Kidney (tissue), 14 donors: ENCODE data around the gene UPB1. TPM values are rescaled to one million over a fixed set of nuclear protein-coding genes. Genes with fewer than 3 reads are reported as not detected.

Experiments used
- DNase-seq, 5 donors: peaks; one replicate each; pipeline ENCODE4 v3.0.0-alpha.2; 2013 to 2020
- FAIRE-seq: peaks from 2 replicates; lab custom pipeline; 2012; peaks lifted over from hg19 to GRCh38; lab: Jason Lieb, UNC
- H3K27ac ChIP-seq, 2 donors: one replicate each; pipeline ENCODE4 v1.7.0; 2013; ENCODE audit warnings: low read depth in 2 of 2, low read length in 2 of 2, inconsistent platforms in 1 of 2
- H3K27me3 ChIP-seq: one replicate; pipeline ENCODE4 v1.7.1; 2013; ENCODE audit warnings: low read length, inconsistent platforms; ENCODE audit not compliant: control insufficient read depth, insufficient read depth
- H3K36me3 ChIP-seq, 3 donors: one replicate each; pipeline versions ENCODE4 v1.7.0 to v1.7.1; 2013; ENCODE audit warnings: low read length in 3 of 3, control low read depth in 1 of 3, inconsistent platforms in 1 of 3; ENCODE audit not compliant: insufficient read depth in 3 of 3, control insufficient read depth in 2 of 3
- H3K4me1 ChIP-seq, 3 donors: one replicate each; pipeline versions ENCODE4 v1.7.0 to v1.7.1; 2013; ENCODE audit warnings: low read length in 3 of 3, inconsistent platforms in 1 of 3, low read depth in 1 of 3; ENCODE audit not compliant: control insufficient read depth in 2 of 3, insufficient read depth in 2 of 3
- H3K4me3 ChIP-seq, 3 donors: one replicate each; pipeline versions ENCODE4 v1.7.0 to v1.8.1; 2013; ENCODE audit warnings: low read length in 3 of 3, control low read depth in 1 of 3, inconsistent platforms in 1 of 3
- H3K9ac ChIP-seq, 3 donors: one replicate each; pipeline versions ENCODE4 v1.7.0 to v1.7.1; 2013; ENCODE audit warnings: low read length in 3 of 3, control low read depth in 1 of 3, inconsistent platforms in 1 of 3
- H3K9me3 ChIP-seq, 3 donors: one replicate each; pipeline versions ENCODE4 v1.7.0 to v1.7.1; 2013; ENCODE audit warnings: low read length in 3 of 3, control low read depth in 1 of 3, inconsistent platforms in 1 of 3; ENCODE audit not compliant: control insufficient read depth in 2 of 3, insufficient read depth in 1 of 3
- intact Hi-C: fragments of 100-400 bp; cut with DNase I; formaldehyde crosslinking; loops from one replicate; pipeline ENCODE4 v1.11.1; 2022
- polyA plus RNA-seq: library from polyadenylated mRNA; stranded (reverse); fragments of 350-450 nt; fragmentation: Illumina TruSeq; extraction: RNeasy Lipid Tissue Mini Kit (QIAGEN cat#74804); gene quantifications from one replicate; pipeline ENCODE4 v1.2.3, GENCODE V29; 2014; ENCODE audit warnings: low read depth, low replicate concordance; ENCODE audit not compliant: insufficient read depth
- total RNA-seq: library from RNA; stranded (reverse); fragmentation: NEBNext Ultra II Directional; extraction: Animal tissue kit (Norgen Biotek cat#: 25700); gene quantifications from one replicate; pipeline ENCODE4 v1.2.1, GENCODE V29; 2021
- TF ChIP-seq, protein P1 (sequence below): IDR thresholded peaks from 3 replicates; pipeline ENCODE4 v1.5.1; 2012; ENCODE audit warnings: mild to moderate bottlenecking, moderate library complexity, borderline replicate concordance; ENCODE audit not compliant: insufficient read depth; ENCODE audit errors: extremely low read depth
- donor health status: control.
- donor health status: control.
- donor health status: control.
- donor health status: control.
- donor health status: control.
- donor health status: DM: yes; HTN: yes; CAD: no.
- donor health status: Normal renal cell carcinoma (clear cell type).

The UPB1 gene
- total and polyA plus RNA-seq, 2 donors from 2014 or later = 1.0 to 64.6 TPM

DNA sequence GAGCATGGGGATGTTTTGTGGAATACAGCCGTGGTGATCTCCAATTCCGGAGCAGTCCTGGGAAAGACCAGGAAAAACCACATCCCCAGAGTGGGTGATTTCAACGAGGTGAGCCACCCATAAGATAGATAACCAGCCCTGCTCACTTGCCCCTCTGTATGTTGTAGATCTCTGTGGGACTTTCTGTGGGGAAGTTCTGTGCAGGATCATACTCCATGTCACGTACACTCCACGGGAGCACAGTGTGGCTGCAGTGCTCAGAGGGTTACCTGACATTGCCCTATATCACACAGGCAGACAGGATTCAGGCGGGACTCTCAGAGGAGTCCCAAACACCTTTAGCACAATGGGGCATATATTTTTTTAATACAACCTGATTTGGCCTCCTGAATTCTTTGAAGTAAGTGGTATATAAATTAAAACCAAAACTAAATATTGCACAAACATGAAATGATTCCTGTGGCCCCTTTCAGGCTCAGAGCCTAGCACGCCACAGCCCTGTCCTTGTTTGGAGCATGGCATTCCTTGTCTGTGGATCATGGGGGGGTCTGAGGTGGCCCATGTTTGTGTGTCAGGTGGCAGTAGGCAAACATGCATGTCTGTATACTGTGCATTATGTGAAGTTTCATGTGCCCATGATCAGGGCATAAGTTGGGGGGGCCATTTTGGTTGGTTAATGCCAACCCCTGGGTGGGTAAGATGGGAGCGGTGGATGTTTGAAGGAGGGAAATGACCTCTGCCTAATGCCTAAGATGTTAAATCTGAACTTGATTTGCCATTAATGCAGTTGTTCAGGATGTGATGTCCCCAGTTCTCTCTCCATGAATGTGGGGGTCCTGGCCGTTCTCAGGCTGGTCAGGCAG lies 18.5 kb downstream of the UPB1 start:
- no peaks in the 10 kb centered on the region for H3K27me3 ChIP-seq
- H3K4me1 ChIP-seq = peaks cover 0 to 17% (median 16%) of the 10 kb centered on the region in 3 donors
- intact Hi-C loops = no loop called here
- H3K27ac ChIP-seq = no peak overlapping the region
- H3K36me3 ChIP-seq = peaks cover 0 to 27% (median 2%) of the 10 kb centered on the region in 3 donors
- FAIRE-seq = no peak
- H3K9me3 ChIP-seq = no peaks in the 10 kb centered on the region
- H3K9ac ChIP-seq = no peak overlapping the region
- peak in 1 of 5 donors; percentile 17 for DNase-seq
- TF ChIP-seq, protein P1, sequence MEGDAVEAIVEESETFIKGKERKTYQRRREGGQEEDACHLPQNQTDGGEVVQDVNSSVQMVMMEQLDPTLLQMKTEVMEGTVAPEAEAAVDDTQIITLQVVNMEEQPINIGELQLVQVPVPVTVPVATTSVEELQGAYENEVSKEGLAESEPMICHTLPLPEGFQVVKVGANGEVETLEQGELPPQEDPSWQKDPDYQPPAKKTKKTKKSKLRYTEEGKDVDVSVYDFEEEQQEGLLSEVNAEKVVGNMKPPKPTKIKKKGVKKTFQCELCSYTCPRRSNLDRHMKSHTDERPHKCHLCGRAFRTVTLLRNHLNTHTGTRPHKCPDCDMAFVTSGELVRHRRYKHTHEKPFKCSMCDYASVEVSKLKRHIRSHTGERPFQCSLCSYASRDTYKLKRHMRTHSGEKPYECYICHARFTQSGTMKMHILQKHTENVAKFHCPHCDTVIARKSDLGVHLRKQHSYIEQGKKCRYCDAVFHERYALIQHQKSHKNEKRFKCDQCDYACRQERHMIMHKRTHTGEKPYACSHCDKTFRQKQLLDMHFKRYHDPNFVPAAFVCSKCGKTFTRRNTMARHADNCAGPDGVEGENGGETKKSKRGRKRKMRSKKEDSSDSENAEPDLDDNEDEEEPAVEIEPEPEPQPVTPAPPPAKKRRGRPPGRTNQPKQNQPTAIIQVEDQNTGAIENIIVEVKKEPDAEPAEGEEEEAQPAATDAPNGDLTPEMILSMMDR = no peak
- no peak overlapping the region for H3K4me3 ChIP-seq

GRCh38 chr22:24514241-24515026 lies 19.3 kb downstream of the UPB1 start:
- H3K27me3 ChIP-seq = no peaks in the 10 kb centered on the region
- DNase-seq (peak in 1 of 5 donors; percentile 46), FAIRE-seq (no peak)
- H3K27ac ChIP-seq = no peak overlapping the region
- H3K9me3 ChIP-seq = no peaks in the 10 kb centered on the region
- H3K36me3 ChIP-seq = peaks cover 0 to 28% (median 2%) of the 10 kb centered on the region in 3 donors
- H3K4me1 ChIP-seq = peaks cover 0 to 16% (median 15%) of the 10 kb centered on the region in 3 donors
- H3K9ac ChIP-seq = no peak overlapping the region
- intact Hi-C loops = no loop called here
- no peak overlapping the region for H3K4me3 ChIP-seq
- TF ChIP-seq, protein P1 = no peak

DNA sequence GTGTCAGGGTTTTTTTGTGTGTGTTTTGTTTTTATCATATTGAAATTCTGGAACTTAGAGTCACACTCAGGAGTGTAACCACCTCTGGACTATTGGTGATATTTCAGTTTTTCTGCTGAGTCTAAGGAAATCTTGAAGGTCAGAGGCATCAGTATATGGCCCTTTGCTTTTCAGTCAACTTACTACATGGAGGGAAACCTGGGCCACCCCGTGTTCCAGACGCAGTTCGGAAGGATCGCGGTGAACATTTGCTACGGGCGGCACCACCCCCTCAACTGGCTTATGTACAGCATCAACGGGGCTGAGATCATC lies 19.9 kb downstream of the UPB1 start:
- FAIRE-seq = no peak
- no peaks in the 10 kb centered on the region for H3K27me3 ChIP-seq
- no peak overlapping the region for H3K9ac ChIP-seq
- TF ChIP-seq, protein P1 = no peak
- peaks cover 0 to 16% (median 11%) of the 10 kb centered on the region in 3 donors for H3K4me1 ChIP-seq
- H3K4me3 ChIP-seq = no peak overlapping the region
- H3K9me3 ChIP-seq = no peaks in the 10 kb centered on the region
- DNase-seq = no peak
- no peak overlapping the region for H3K27ac ChIP-seq
- H3K36me3 ChIP-seq = peaks cover 0 to 28% (median 2%) of the 10 kb centered on the region in 3 donors
- intact Hi-C loops = no loop called here
